Vagina (tissue), 2 donors: ENCODE results near the gene CYP21A2. TPM values are rescaled to one million over a fixed set of nuclear protein-coding genes. Genes with fewer than 3 reads are reported as not detected.
"Not testable (repeated sequence)": the region's sequence is repeated elsewhere in the genome, so short reads cannot be mapped to it uniquely, and the experiment has no call there.

Source experiments
- DNase-seq, 2 donors: peaks; one replicate each; pipeline ENCODE4 v3.0.0-alpha.2; 2017; ENCODE audit errors: extremely low spot score in 2 of 2
- H3K27ac ChIP-seq: fragments of 200-600 bp; sonication (generic); one replicate; pipeline ENCODE4 v1.5.1; 2019
- H3K27me3 ChIP-seq: fragments of 200-600 bp; sonication (generic); one replicate; pipeline ENCODE4 v1.5.1; 2019
- H3K36me3 ChIP-seq, 2 donors: fragments of 200-600 bp; sonication (generic); one replicate each; pipeline ENCODE4 v1.5.1; 2017 to 2019
- H3K4me1 ChIP-seq: fragments of 200-600 bp; sonication (generic); one replicate; pipeline ENCODE4 v1.5.1; 2019
- H3K4me3 ChIP-seq, 2 donors: fragments of 200-600 bp; sonication (generic); 1 replicate in 1 of 2; 2 replicates in 1 of 2; pipeline ENCODE4 v1.5.1; 2016 to 2019
- H3K9me3 ChIP-seq: fragments of 200-600 bp; sonication (generic); one replicate; pipeline ENCODE4 v1.5.1; 2019
- CTCF ChIP-seq, 3 experiments: fragments of 450-650 bp in 2 of 3; fragments of 200-600 bp in 1 of 3; sonication (generic) in 1 of 3; IDR thresholded peaks; one replicate each; pipeline ENCODE4 v1.5.1; 2017 to 2019; ENCODE audit warnings: antibody characterized with exemption in 3 of 3, mild to moderate bottlenecking in 2 of 3, moderate library complexity in 2 of 3
- POLR2A ChIP-seq, 2 donors: fragments of 450-650 bp; IDR thresholded peaks; one replicate each; pipeline ENCODE4 v1.6.1; 2017; ENCODE audit warnings: antibody characterized with exemption in 2 of 2, mild to moderate bottlenecking in 2 of 2, moderate library complexity in 2 of 2
- POLR2AphosphoS5 ChIP-seq, 2 donors: sonication (generic); formaldehyde crosslinking; IDR thresholded peaks; one replicate each; pipeline ENCODE4 v1.9.0; 2017; ENCODE audit warnings: antibody characterized with exemption in 2 of 2, mild to moderate bottlenecking in 2 of 2, low read depth in 1 of 2; ENCODE audit not compliant: insufficient read depth in 1 of 2
- intact Hi-C: fragments of 100-400 bp; cut with DNase I; formaldehyde crosslinking; loops from one replicate; pipeline ENCODE4 v1.15.1; 2023
- total RNA-seq: library from RNA; depleted of rRNA; stranded (reverse); fragments of >200 nt; gene quantifications from one replicate; pipeline ENCODE4 v1.2.3, GENCODE V29; 2016

CYP21A2 gene
- total RNA-seq, 1 donor from 2014 or later: 9.3 TPM

- H3K27me3 ChIP-seq, H3K36me3 ChIP-seq, H3K4me3 ChIP-seq, H3K27ac ChIP-seq, intact Hi-C loops, H3K9me3 ChIP-seq, DNase-seq, H3K4me1 ChIP-seq: not testable (repeated sequence)
These were observed 2.3 kb downstream of the CYP21A2 start for GRCh38 chr6:32040299-32041049.

- H3K36me3 ChIP-seq, H3K27ac ChIP-seq, H3K4me3 ChIP-seq, H3K9me3 ChIP-seq, H3K4me1 ChIP-seq, H3K27me3 ChIP-seq, intact Hi-C loops, DNase-seq: not testable (repeated sequence)
These were observed 2.8 kb downstream of the CYP21A2 start for GRCh38 chr6:32041050-32041321.

GRCh38 chr6:32041385-32041784 is 3.2 kb downstream of the CYP21A2 start:
- H3K9me3 ChIP-seq, H3K4me3 ChIP-seq, H3K27me3 ChIP-seq, H3K4me1 ChIP-seq, intact Hi-C loops, H3K36me3 ChIP-seq, H3K27ac ChIP-seq, DNase-seq: not testable (repeated sequence)

- DNase-seq, H3K27ac ChIP-seq, intact Hi-C loops, H3K36me3 ChIP-seq, H3K27me3 ChIP-seq, H3K9me3 ChIP-seq, H3K4me3 ChIP-seq: not testable (repeated sequence)
- H3K4me1 ChIP-seq: peaks cover 13% of the 10 kb centered on the region
These were observed 4.1 kb downstream of the CYP21A2 start for GRCh38 chr6:32042276-32042675.

GRCh38 chr6:32043589-32044380 is 5.6 kb downstream of the CYP21A2 start:
- H3K4me3 ChIP-seq, H3K9me3 ChIP-seq, H3K27me3 ChIP-seq, H3K36me3 ChIP-seq, intact Hi-C loops, DNase-seq, H3K27ac ChIP-seq: not testable (repeated sequence)
- H3K4me1 ChIP-seq: peaks cover 28% of the 10 kb centered on the region

GRCh38 chr6:32044916-32045315 is 6.7 kb downstream of the CYP21A2 start:
- H3K27ac ChIP-seq, H3K4me3 ChIP-seq, intact Hi-C loops, H3K27me3 ChIP-seq, H3K9me3 ChIP-seq, H3K36me3 ChIP-seq, DNase-seq: not testable (repeated sequence)
- peaks cover 28% of the 10 kb centered on the region for H3K4me1 ChIP-seq

- Histone ChIP-seq H3K4me3 (no peak overlapping the region), H3K27ac (peak overlapping the region; percentile 88), H3K9me3 (no peaks in the 10 kb centered on the region), H3K36me3 (no peaks in the 10 kb centered on the region), H3K27me3 (no peaks in the 10 kb centered on the region), H3K4me1 (peaks cover 28% of the 10 kb centered on the region)
- peak in 1 of 2 donors; percentile 88 for DNase-seq
- intact Hi-C loops: loop anchor here (2.0 kb wide), 2 partner anchors 37 to 63 kb away; partner anchors contain the start of gene TNXB
- TF ChIP-seq POLR2A (IDR thresholded peaks at IDR 0.05) (no peak), CTCF (IDR thresholded peaks at IDR 0.05) (no peak), POLR2AphosphoS5 (IDR thresholded peaks at IDR 0.05; ENCODE audit: insufficient read depth in 1 of 2, low read depth in 1 of 2) (no peak)
These were observed 7.7 kb downstream of the CYP21A2 start for GRCh38 chr6:32045811-32046449.

- intact Hi-C loops: loop anchor here (2.0 kb wide), 2 partner anchors 36 to 62 kb away; partner anchors contain the start of gene TNXB
- H3K27ac ChIP-seq: peak overlapping the region; percentile 88
- DNase-seq: peak in 1 of 2 donors; percentile 89
- H3K4me1 ChIP-seq: peaks cover 28% of the 10 kb centered on the region
- H3K27me3 ChIP-seq: no peaks in the 10 kb centered on the region
- no peak for TF ChIP-seq POLR2A (IDR thresholded peaks at IDR 0.05)
- H3K4me3 ChIP-seq: no peak overlapping the region
- no peaks in the 10 kb centered on the region for H3K36me3 ChIP-seq
- no peaks in the 10 kb centered on the region for H3K9me3 ChIP-seq
These were observed 8.4 kb downstream of the CYP21A2 start for GRCh38 chr6:32046450-32047083.
